Fibroblast of pulmonary artery (primary cell): Measurements from ENCODE around the gene JAKMIP1.

ENCODE experiments used
- DNase-seq: peaks from one replicate; pipeline ENCODE4 v3.0.0-alpha.2; 2010; ENCODE audit warnings: low read depth
- H3K4me3 ChIP-seq: replicated peaks from 2 replicates; pipeline ENCODE4 v1.5.1; 2011; ENCODE audit warnings: low read depth, mild to moderate bottlenecking, control low read depth, low read length, moderate library complexity
- CTCF ChIP-seq: IDR thresholded peaks from 2 replicates; pipeline ENCODE4 v1.5.1; 2011; ENCODE audit warnings: mild to moderate bottlenecking, control low read depth, low read length, inconsistent platforms; ENCODE audit errors: missing control alignments

JAKMIP1 gene

GRCh38 chr4:6044805-6045204 lies 155.5 kb downstream of the JAKMIP1 start:
- H3K4me3 ChIP-seq, result no peak overlapping the region
- no peak for TF ChIP-seq CTCF
- DNase-seq, result no peak

GRCh38 chr4:6044276-6044675 lies 156.1 kb downstream of the JAKMIP1 start:
- H3K4me3 ChIP-seq, result no peak overlapping the region
- DNase-seq, result no peak
- no peak for TF ChIP-seq CTCF

GRCh38 chr4:6043843-6044242 lies 156.5 kb downstream of the JAKMIP1 start:
- no peak for DNase-seq
- no peak for TF ChIP-seq CTCF
- H3K4me3 ChIP-seq, result no peak overlapping the region

GRCh38 chr4:6043188-6043587 lies 157.2 kb downstream of the JAKMIP1 start:
- no peak for DNase-seq
- TF ChIP-seq CTCF, result no peak
- no peak overlapping the region for H3K4me3 ChIP-seq

- no peak for TF ChIP-seq CTCF
- no peak overlapping the region for H3K4me3 ChIP-seq
- DNase-seq, result no peak
These were observed 157.9 kb downstream of the JAKMIP1 start for GRCh38 chr4:6042293-6043063.

GRCh38 chr4:6041800-6042199 lies 158.5 kb downstream of the JAKMIP1 start:
- no peak overlapping the region for H3K4me3 ChIP-seq
- TF ChIP-seq CTCF, result no peak
- no peak for DNase-seq

GRCh38 chr4:6038711-6039110 lies 161.6 kb downstream of the JAKMIP1 start:
- H3K4me3 ChIP-seq, result no peak overlapping the region
- DNase-seq, result no peak

More at GRCh38 chr4:6038711-6039110, 161.6 kb downstream of the JAKMIP1 start:
- TF ChIP-seq CTCF, result no peak
